ENCODE data around the gene C4orf50. TPM values are rescaled to one million over a fixed set of nuclear protein-coding genes. Genes with fewer than 3 reads are reported as not detected.

Gene C4orf50
- total and polyA plus RNA-seq, 2 of the 4 experiments (the other 2 are of a cell fraction) = not detected

GRCh38 chr4:5954056-5954760, 64.0 kb downstream of the C4orf50 start:
- no peak overlapping the region for H3K27ac ChIP-seq (ENCODE audit: insufficient read depth, low read length)
- BruUV-seq (replicated peaks) = no TSS peak
- no peak overlapping the region for H2BK15ac ChIP-seq (ENCODE audit: low read depth, low read length)
- ATAC-seq (ENCODE audit: low read depth) = no peak
- no peaks in the 10 kb centered on the region for H3K9me3 ChIP-seq (ENCODE audit: control insufficient read depth, insufficient read depth, low read length)
- H4K20me1 ChIP-seq (ENCODE audit: insufficient read depth, low read length) = no peaks in the 10 kb centered on the region
- H3K4me2 ChIP-seq (ENCODE audit: low read depth, low read length) = no peak overlapping the region
- WGBS, 2 experiments (ENCODE audit: extremely low coverage in 2 of 2, insufficient read length in 1 of 2) = no CpG with 5 or more reads among the region's 11 CpGs
- POLR2A ChIA-PET (ENCODE audit: unreplicated experiment) = no interaction called here
- H3K4me3 ChIP-seq (ENCODE audit: insufficient read depth, low read depth, low read length) = no peak overlapping the region
- dilution Hi-C loops (cut with HindIII; ENCODE audit: low sequenced_read_pairs, unreplicated experiment) (no loop called here), intact Hi-C loops (cut with micrococcal nuclease) (no loop called here), in situ Hi-C loops (cut with MboI; ENCODE audit: low sequenced_read_pairs) (no loop called here)
- H3K56ac ChIP-seq (ENCODE audit: extremely low read depth, insufficient read depth, low read length) = no peak overlapping the region
- no peak overlapping the region for H4K91ac ChIP-seq (ENCODE audit: insufficient read depth, low read depth, low read length)
- no peak overlapping the region for H2BK120ac ChIP-seq (ENCODE audit: low read depth, low read length)
- H3K4me1 ChIP-seq (ENCODE audit: control insufficient read depth, insufficient read depth, low read length) = no peaks in the 10 kb centered on the region
- no peak overlapping the region for H3K23ac ChIP-seq (ENCODE audit: low read depth, low read length)
- H2AFZ ChIP-seq (replicated peaks; ENCODE audit: low read length, poor library complexity) = peak overlapping the region; percentile 32
- CTCF ChIA-PET = no interaction called here
- no peak overlapping the region for H2AK5ac ChIP-seq (ENCODE audit: low read depth, low read length)
- H3K36me3 ChIP-seq (ENCODE audit: control insufficient read depth, insufficient read depth, low read length) = no peaks in the 10 kb centered on the region
- H2AK9ac ChIP-seq (replicated peaks; ENCODE audit: low read depth, low read length, poor library complexity) = no peak overlapping the region
- H3K9me1 ChIP-seq (ENCODE audit: insufficient read depth, low read length) = no peaks in the 10 kb centered on the region
- no peak overlapping the region for H3K4ac ChIP-seq (ENCODE audit: low read depth, low read length)
- no peaks in the 10 kb centered on the region for H3K79me1 ChIP-seq (ENCODE audit: low read depth in 1 of 2, low read length in 2 of 2)
- no peak overlapping the region for H4K5ac ChIP-seq (ENCODE audit: low read depth, low read length)
- H3K27me3 ChIP-seq (ENCODE audit: control insufficient read depth, insufficient read depth, low read length) = peaks cover 5% of the 10 kb centered on the region; the same call in 1 of the 2 replicates
- no peak for DNase-seq
- H4K8ac ChIP-seq (ENCODE audit: low read depth in 2 of 2, low read length in 2 of 2) = no peak overlapping the region
- no peak overlapping the region for H3K9ac ChIP-seq (ENCODE audit: low read depth, low read length)
- no peak overlapping the region for H2BK20ac ChIP-seq (ENCODE audit: low read depth, low read length)
- H3K18ac ChIP-seq (ENCODE audit: low read depth, low read length) = no peak overlapping the region
- H2BK5ac ChIP-seq (ENCODE audit: low read depth, low read length, poor library complexity, severe bottlenecking) = no peak overlapping the region
- TF ChIP-seq SMC3 (IDR thresholded peaks at IDR 0.05; ENCODE audit: low read depth, low read length) = no peak
- TF ChIP-seq NFE2L2 (IDR thresholded peaks at IDR 0.05; ENCODE audit: low read depth, low read length) = no peak
- no peak for TF ChIP-seq RAD21 (IDR thresholded peaks at IDR 0.05; ENCODE audit: low read length)
- no peak for TF ChIP-seq RFX5 (IDR thresholded peaks at IDR 0.05; ENCODE audit: low read depth, low read length)
- TF ChIP-seq RCOR1 (IDR thresholded peaks at IDR 0.05; ENCODE audit: insufficient replicate concordance, low read length) = no peak
- no peak for TF ChIP-seq MAZ (IDR thresholded peaks at IDR 0.05; ENCODE audit: borderline replicate concordance, low read depth, low read length)
- no peak for TF ChIP-seq FOS (IDR thresholded peaks at IDR 0.05; ENCODE audit: low read depth, low read length)
- TF ChIP-seq USF2 (IDR thresholded peaks at IDR 0.05; ENCODE audit: low read depth, low read length) = no peak
- no peak for TF ChIP-seq MXI1 (IDR thresholded peaks at IDR 0.05; ENCODE audit: borderline replicate concordance, low read depth, low read length)
- no peak for TF ChIP-seq CHD1 (IDR thresholded peaks at IDR 0.05; ENCODE audit: low read depth, low read length)
- no peak overlapping the region for H3K14ac ChIP-seq (replicated peaks; ENCODE audit: low read depth, low read length)

All from IMR-90 (cell line).